GM20431 (cell line): ENCODE results near the gene AMDHD2.
"Not testable (repeated sequence)": the region's sequence is repeated elsewhere in the genome, so short reads cannot be mapped to it uniquely, and the experiment has no call there.

ENCODE experiments used
- in situ Hi-C: fragments of 300-500 bp; cut with MseI, MboI; formaldehyde crosslinking; loops from one replicate; pipeline ENCODE4 v1.15.0; 2020; ENCODE audit warnings: low sequenced_read_pairs; ENCODE audit not compliant: unreplicated experiment

Gene AMDHD2

DNA sequence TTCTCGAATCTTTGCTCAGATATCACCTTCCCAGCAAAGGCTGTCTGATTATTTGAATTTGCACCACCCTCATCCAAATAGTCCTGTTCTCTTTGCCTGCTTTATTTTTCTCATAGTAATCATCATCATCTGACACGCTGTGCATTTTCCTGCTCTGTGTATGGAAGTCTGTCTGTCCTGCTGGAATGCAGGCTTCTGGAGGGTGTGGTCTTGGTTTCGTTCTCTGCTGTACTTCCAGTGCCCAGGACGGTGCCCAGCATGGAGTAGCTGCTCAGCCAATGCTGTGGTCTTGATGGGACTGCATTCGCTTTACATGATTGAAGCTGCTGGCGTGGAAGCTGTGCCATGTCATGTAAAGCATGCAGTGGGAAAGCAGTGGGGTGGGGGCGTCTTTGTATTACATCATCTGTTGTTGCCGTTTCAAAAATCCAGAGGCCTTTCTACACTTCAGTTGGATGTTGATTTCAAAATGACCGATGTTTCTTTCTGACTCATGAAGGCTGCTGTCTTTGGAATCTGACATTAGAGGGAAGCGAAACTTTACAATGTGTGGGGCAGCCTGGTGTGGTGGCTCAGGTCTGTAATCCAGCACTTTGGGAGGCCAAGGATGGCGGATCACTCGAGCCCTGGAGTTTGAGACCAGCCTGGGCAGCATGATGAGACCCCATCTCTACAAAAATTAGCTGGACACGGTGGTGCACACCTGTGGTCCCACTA, 34.7 kb downstream of the AMDHD2 start:
- in situ Hi-C loops = not testable (repeated sequence)

DNA sequence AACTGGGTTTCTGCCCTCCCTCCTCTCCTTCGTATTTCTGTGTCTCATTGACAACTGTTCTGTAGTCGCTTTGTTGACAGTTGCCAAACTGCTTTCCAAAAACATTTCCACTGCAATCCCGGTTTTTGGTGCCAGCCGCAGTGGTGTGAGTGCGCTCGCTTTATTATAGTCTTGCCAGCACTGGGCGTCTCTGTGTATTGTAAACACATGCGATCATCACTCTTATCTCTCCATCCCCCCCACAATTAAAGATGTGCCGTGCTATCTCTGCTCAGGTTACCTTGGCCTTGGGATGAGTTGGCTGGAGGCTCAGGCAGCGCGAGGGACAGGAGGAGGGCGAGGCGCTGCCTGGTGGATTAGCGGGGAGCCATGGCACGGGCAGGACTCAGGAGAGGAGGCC, 37.0 kb downstream of the AMDHD2 start:
- in situ Hi-C loops = not testable (repeated sequence)

- in situ Hi-C loops = not testable (repeated sequence)
Measured at GRCh38 chr16:2560131-2560797, 40.1 kb downstream of the AMDHD2 start.

DNA sequence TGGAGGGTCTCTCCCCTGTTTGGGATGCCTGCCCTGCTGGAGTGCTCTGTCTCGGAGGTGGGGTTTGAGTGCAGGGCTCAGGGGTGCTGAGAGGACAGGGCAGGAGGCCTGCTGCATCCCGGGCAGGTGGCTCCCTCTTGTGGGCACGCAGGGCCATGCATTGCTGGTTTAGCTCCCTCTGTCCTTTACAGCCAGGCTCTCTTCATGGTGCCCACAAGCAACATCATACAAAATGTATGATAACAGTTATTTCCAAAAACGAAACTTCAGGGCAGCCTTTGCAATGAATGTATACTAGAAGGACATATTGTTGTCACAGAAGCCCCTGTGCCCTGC, 40.6 kb downstream of the AMDHD2 start:
- in situ Hi-C loops = not testable (repeated sequence)

DNA sequence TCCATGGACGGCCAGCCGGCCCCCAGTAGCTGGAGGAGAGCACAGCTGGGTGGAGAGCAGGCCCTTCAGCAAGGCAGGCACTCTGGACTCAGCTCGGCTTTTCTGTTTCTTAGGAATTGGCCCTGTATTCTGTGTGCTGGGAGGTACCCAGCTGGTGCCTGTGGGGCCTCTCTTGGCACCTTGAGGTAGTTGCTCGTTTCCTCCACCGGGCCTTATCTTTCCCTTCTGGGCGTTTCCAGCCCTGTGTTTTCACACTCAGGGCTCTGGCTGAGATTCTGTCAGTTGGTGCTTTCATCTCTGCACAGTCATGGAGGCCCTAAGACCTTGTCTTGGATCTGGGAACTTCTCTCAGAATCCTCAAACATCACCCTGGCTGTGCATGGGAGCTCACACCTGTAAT, 47.3 kb downstream of the AMDHD2 start:
- in situ Hi-C loops = not testable (repeated sequence)

GRCh38 chr16:2568573-2568972, 48.4 kb downstream of the AMDHD2 start:
- in situ Hi-C loops = not testable (repeated sequence)

DNA sequence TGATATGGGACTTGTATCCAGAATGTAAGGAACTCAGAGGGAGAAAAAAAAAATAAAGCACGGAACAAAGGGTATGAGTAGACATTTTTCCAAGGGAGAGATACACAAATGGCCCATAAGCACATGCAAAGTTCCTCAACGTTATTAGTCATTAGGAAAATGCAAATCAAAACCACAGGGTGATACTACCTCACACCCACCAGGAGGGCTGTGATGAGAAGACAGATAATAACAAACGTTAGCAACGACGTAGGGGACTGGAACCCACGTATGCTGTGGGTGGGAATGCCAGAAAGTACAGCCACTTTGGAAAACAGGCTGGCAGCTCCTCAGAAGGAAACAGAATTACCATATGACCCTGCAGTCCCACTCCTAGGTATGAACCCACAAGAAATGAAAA, 52.5 kb downstream of the AMDHD2 start:
- in situ Hi-C loops = not testable (repeated sequence)

DNA sequence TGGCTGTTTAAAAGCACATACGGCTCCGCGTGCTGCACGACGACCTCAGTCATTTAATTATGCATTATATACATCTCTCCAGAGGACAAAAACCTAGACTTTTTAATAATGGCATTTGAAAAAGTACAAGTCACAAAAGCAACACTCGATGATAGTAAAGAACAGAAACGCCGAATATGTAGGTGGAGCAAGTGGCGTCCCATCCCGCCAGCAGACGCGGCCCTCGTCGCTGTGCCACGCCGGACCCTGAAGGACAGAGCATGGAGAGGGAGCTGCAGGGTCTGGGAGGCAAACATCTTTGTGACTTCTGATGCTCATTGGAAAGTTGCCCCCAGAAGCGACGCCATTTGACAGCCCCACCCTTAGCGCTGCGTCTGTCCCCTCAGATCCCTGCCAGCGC, 55.7 kb downstream of the AMDHD2 start:
- in situ Hi-C loops = not testable (repeated sequence)

- in situ Hi-C loops = not testable (repeated sequence)
Measured at GRCh38 chr16:2577044-2577443, 56.9 kb downstream of the AMDHD2 start.

GRCh38 chr16:2578905-2579304, 58.7 kb downstream of the AMDHD2 start:
- in situ Hi-C loops = not testable (repeated sequence)

DNA sequence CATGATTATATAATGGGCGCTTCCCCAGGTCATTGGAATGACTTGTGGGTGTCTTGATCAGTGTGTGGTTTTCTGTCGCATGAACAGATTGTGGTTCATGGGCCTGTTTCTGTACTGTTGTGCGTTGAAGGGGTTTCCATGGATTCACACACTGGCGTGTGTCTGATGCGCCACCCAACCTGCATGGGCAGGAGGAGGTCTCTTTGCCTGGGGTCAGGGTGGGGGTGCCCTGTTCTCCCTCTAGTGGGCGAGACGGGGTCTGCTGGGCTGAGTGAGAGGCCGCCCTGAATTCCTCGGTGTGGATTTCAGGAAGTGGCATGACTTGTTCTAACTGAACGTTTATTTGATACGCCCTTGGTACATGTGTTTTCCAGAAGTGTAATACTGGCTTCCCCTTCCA, 60.0 kb downstream of the AMDHD2 start:
- in situ Hi-C loops = not testable (repeated sequence)

GRCh38 chr16:2580818-2581217, 60.6 kb downstream of the AMDHD2 start:
- in situ Hi-C loops = not testable (repeated sequence)
